GM21786 (cell line): ENCODE results near the gene TMEM120B.
"Not testable (repeated sequence)": the region's sequence is repeated elsewhere in the genome, so short reads cannot be mapped to it uniquely, and the experiment has no call there.

Source experiments
- ATAC-seq: cut with Tn5 transposase; IDR thresholded peaks from one replicate; pipeline ENCODE4 v1.9.1; 2021; ENCODE audit not compliant: unreplicated experiment

TMEM120B gene

DNA sequence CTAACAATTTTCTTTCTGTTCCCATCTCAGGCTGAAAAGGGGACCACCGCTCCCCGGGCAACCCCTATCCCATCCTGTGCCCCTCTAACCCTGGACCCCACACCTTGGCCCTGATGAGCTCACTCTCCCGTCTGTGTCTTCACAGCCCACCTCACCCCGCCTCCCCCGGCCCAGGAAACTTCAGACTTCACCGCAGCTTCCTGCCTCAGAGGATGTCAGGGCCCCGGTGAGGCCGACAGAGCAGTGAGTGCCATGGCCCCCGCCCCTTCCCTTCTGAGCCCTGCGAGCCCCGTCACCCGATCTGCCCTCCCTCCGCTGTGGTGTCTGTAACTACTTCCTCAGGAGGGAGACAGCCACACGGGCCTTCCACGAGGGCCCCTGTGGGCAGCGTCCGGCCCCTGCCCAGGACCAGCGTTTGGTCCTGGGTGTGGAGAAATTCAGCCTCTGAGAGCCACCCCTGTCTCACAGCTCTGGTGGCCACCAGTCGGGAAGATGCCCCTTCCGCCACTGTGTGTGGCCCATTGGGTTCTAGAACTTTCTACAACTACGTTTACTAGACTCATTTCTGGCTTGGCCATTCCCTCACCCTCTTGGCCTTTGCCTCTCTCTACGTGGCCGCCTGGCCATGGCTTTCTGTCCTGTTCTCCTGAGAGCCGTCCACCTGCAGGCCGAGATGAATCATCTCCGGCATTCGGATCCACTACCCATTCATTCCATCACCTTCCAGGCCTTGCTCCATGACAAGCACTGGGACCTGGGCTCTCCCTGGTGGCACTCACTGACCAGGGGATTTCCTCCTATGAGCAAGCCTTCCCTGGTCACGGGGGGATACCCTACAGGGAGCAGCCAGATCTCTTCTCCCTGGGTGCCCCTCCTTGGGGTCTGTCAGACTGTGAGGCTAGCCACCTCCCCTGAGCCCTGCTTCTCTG, 77.5 kb downstream of the TMEM120B start:
- ATAC-seq = peak; percentile 42

DNA sequence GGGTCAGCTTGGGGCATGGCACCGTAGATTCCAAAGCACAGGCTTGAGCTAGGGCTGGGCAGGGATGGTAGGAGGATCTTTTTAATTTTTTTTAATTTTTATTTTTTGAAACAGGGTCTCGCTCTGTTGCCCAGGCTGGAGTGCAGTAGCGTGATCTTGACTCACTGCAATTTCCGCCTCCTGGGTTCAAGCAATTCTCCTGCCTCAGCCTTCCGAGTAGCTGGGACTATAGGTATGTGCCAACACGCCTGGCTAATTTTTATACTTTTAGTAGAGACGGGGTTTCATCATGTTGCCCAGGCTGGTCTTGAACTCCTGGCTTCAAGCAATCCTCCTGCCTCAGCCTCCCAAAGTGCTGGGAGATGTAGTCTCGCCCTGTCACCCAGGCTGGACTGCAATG, 78.2 kb downstream of the TMEM120B start:
- ATAC-seq = not testable (repeated sequence)

DNA sequence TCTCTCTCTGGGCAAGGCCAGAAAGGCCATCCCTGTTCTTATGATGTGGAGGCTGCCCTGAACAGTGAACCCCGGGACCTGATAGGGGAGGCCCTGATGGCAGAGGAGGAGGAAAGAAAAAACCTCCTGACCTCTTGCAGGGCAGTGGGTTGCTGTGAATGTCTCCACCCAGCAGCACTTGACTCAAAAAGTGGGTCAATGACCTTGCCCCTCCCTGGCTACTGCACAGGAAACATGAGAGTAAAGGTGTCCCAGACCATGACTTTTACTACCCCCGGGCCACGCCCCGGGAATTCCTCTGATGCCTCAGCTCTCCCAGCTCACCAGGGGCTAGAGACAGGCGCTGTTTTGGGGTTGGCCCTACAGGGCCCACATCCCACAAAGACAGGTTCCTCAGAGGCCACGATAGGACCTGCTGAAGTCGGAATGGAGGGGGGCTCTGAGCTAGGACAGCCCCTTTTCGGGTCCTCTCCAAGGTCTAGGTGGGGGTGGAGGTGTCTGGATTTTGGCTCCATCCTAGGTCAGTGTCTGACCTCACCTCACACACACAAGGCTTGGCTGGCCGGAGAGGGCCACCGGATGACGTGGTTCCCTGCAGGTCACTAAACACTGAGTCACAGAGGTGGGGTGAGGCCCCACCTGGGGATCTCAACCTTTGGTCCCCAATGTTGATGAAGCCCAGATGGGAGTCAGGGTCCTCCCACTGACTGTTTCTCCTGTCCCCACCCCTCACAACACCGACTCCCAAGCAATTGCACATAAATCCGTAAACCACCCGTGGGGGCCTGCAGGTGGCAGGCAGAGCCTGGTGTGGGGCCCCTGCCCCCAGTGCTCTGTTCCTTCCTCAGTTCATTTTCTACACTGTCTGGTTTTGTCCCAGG, 79.4 kb downstream of the TMEM120B start:
- ATAC-seq = no peak

- no peak for ATAC-seq
These were observed 80.3 kb downstream of the TMEM120B start for GRCh38 chr12:121792607-121793439.

GRCh38 chr12:121793440-121793837, 80.9 kb downstream of the TMEM120B start, which contains the start of gene RHOF:
TSS of gene RHOF (minus strand) at chr12:121793688. CDS start at chr12:121793633, 55 bp downstream.
- peak; percentile 9 for ATAC-seq

GRCh38 chr12:121793838-121794533, 81.4 kb downstream of the TMEM120B start:
- ATAC-seq = peak; percentile 46

- no peak for ATAC-seq
These were observed 82.0 kb downstream of the TMEM120B start for GRCh38 chr12:121794534-121795033.

- no peak for ATAC-seq
These were observed 82.7 kb downstream of the TMEM120B start for GRCh38 chr12:121795034-121795968.

GRCh38 chr12:121796855-121797751, 84.6 kb downstream of the TMEM120B start:
- no peak for ATAC-seq

DNA sequence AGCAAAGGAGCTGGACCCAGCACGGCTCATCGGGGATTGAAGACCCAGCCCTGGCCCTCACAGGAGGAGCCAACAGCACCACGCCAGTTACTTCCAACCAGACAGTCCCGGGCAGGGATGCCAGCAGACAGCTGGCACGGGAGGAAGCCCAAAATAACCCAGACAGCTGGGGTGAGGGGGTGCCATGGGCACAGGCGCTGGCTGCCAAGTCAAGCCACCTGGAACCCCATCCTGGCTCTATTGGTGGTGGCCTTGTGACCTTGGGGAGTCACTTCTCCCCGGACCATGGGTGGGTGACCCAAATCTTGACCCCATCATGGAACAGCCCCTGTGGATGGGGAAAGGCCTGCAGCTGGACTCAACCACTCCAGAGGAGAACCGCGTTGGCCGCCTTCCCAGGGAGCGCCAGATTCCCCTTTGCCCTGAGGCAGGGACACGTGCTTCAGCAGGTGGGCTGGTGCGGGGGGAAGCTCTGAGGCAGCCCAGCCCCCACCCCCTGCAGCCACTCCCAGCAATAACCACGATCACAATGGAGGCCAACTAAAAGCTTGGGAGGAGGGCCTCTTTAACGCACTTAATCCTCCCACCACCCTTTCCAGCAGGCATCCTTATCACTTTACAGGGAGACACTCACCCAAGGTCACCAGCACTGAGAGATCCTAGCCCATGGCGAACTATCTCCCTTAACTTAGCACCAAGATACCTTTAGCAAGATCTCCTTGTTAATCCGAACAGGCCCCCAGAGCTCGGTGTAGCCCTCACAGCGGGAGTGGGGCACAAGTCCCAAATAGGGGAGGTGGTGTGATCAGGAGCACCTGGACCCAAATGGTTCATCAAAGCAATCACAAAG, 85.6 kb downstream of the TMEM120B start:
- ATAC-seq = no peak

GRCh38 chr12:121798787-121799155, 86.2 kb downstream of the TMEM120B start:
- ATAC-seq = no peak

DNA sequence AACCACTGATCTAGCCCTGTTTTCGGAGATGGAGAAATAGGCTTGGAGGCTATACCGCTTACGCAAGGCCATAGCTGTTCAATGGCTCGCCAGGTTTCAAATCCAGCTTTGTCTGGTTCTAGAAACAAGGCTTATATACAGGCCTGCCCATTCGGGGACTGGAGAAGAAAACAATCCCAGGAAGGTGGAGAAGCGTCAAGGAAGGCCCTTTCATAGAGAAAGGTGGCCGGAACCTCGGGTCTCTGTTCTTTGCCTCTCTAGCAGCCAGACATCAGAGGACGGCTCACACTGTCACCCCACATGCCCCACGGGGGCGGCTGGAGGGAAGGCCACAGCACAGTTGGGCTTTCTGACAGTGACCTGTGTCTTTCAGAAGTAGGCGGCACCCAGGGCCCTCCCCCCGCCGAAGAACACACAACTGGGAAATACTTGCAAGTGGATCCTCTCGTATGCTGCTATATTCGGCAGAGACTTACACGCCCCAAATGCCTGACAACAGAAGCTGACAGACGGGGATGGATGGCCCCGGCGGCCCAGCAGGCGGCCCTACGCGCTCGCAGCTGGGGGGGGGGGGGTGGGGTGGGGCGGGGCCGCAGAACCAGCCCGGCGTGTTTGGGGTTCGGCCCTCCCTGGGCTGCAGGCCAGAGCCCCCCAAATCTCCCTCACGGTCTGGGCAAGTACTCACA, 86.7 kb downstream of the TMEM120B start:
- ATAC-seq = no peak

DNA sequence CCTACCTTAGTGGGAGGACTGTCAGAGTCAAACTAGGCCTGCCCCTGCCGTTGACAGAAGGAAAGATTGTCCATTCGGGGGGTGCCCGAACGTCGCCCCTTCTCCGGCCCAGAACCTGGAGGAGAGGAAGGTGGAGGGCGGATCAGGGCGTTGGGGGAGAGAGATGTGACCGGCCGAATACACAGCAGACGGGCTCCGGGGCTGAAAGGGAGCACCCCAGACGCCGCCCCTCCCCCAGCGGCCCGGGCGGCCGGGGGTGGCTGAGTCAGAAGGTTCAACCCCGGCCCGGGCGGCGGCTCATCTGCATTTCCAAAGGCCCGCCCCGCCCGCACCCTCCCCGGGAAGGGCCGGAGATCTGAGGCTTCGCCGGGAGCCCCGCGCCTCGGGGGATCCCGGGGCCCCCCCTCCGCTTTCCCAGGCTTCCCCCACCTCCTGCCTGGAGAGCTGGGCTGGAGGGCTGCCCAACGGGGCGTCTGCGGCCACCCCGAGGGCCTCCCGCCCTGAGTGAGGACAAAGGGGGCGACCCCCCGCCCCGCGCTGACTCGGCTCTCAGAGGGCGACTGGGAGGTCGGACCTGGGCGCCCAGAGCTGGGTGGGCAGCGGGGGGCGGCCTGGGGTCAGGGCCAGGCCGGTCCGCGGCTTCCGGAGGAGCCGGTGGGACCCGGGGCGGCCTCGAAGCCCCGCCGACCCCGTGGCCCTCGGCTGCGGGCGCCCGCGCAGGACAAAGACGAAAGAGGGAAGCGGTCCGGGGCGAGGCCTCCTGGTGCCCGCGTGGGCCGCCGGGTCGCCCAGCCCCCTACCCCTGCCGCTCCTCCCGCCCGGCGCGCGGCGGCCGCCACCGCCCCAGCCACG, 87.5 kb downstream of the TMEM120B start:
- ATAC-seq = peak; percentile 25

- no peak for ATAC-seq
These were observed 88.4 kb downstream of the TMEM120B start for GRCh38 chr12:121800694-121801594.
